Ascending aorta (tissue), 2 donors: Measurements from ENCODE around the gene TIMM17A. TPM values are rescaled to one million over a fixed set of nuclear protein-coding genes. Genes with fewer than 3 reads are reported as not detected.

Experiments used
- DNase-seq, 2 donors: peaks; one replicate each; pipeline ENCODE4 v3.0.0-alpha.2; 2019; ENCODE audit warnings: low spot score in 2 of 2
- H3K27ac ChIP-seq, 2 donors: fragments of 200-600 bp; sonication (generic); one replicate each; pipeline ENCODE4 v1.5.1; 2016 to 2017; ENCODE audit warnings: mild to moderate bottlenecking in 1 of 2
- H3K27me3 ChIP-seq: fragments of 200-600 bp; sonication (generic); one replicate; pipeline ENCODE4 v1.5.1; 2017
- H3K36me3 ChIP-seq, 2 donors: fragments of 200-600 bp; sonication (generic); one replicate each; pipeline ENCODE4 v1.5.1; 2016
- H3K4me1 ChIP-seq, 2 donors: fragments of 200-600 bp; sonication (generic); one replicate each; pipeline ENCODE4 v1.5.1; 2016 to 2017; ENCODE audit warnings: mild to moderate bottlenecking in 1 of 2
- H3K4me3 ChIP-seq, 2 donors: fragments of 200-600 bp; sonication (generic); one replicate each; pipeline ENCODE4 v1.5.1; 2016 to 2017; ENCODE audit warnings: mild to moderate bottlenecking in 1 of 2
- H3K9me3 ChIP-seq, 2 donors: fragments of 200-600 bp; sonication (generic); one replicate each; pipeline ENCODE4 v1.5.1; 2016
- intact Hi-C: fragments of 100-400 bp; cut with DNase I; formaldehyde crosslinking; loops from one replicate; pipeline ENCODE4 v1.15.1; 2023
- total RNA-seq: library from RNA; depleted of rRNA; stranded (reverse); fragments of >200 nt; gene quantifications from one replicate; pipeline ENCODE4 v1.1.0, GENCODE V29; 2016
- TF ChIP-seq, protein P1 (sequence below), 3 experiments: fragments of 200-600 bp in 2 of 3; fragments of 450-650 bp in 1 of 3; sonication (generic) in 2 of 3; IDR thresholded peaks; one replicate each; pipeline ENCODE4 v1.5.1; 2016 to 2019; ENCODE audit warnings: antibody characterized with exemption in 3 of 3, mild to moderate bottlenecking in 1 of 3, moderate library complexity in 1 of 3

Gene TIMM17A
- total RNA-seq, 1 donor from 2014 or later = 7.9 TPM

DNA sequence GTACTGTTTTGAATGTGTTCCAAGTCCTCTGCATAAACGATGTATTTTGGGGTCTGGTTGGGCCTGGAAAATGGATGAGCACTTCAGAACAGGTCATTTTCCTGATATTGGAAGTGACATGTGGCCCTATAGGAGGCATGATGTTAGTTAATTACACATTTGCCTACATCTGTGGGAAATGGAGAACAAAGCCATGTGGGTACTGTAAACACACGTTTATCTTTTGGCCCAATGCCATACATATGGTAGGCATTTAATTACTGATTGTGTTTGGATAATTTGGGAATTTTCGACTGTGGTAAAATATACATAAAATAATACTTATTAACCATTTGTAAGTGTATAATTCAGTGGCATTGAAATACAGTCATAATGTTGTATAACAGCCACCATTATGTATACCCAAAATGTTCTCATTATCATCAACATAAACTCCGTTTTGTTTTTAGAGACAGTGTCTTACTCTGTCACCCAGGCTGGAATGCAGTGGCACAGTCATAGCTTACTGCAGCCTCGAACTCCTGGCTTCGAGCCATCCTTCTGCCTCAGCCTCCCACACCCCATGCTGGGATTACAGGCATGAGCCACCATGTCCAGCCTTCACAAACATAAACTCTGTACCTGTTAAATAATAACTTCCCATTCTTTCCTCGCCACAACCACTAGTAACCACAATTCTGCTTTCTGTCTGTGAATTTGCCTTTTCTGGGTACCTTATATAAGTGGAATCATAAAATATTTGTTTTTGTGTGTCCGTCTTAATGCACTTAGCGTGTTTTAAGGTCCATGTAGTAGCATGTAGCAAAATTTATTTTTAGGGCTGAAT is 15.2 kb downstream of the TIMM17A start:
- no peak for DNase-seq
- H3K9me3 ChIP-seq = no peaks in the 10 kb centered on the region
- peaks cover 0 to 9% of the 10 kb centered on the region in 2 donors for H3K4me1 ChIP-seq
- H3K27me3 ChIP-seq = no peaks in the 10 kb centered on the region
- TF ChIP-seq, protein P1, sequence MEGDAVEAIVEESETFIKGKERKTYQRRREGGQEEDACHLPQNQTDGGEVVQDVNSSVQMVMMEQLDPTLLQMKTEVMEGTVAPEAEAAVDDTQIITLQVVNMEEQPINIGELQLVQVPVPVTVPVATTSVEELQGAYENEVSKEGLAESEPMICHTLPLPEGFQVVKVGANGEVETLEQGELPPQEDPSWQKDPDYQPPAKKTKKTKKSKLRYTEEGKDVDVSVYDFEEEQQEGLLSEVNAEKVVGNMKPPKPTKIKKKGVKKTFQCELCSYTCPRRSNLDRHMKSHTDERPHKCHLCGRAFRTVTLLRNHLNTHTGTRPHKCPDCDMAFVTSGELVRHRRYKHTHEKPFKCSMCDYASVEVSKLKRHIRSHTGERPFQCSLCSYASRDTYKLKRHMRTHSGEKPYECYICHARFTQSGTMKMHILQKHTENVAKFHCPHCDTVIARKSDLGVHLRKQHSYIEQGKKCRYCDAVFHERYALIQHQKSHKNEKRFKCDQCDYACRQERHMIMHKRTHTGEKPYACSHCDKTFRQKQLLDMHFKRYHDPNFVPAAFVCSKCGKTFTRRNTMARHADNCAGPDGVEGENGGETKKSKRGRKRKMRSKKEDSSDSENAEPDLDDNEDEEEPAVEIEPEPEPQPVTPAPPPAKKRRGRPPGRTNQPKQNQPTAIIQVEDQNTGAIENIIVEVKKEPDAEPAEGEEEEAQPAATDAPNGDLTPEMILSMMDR (IDR thresholded peaks at IDR 0.05) = no peak
- H3K27ac ChIP-seq = peak overlapping the region in 1 of 2 donors; percentile 7
- no peak overlapping the region for H3K4me3 ChIP-seq
- H3K36me3 ChIP-seq = peaks cover 19 to 40% of the 10 kb centered on the region in 2 donors
- intact Hi-C loops = loop anchor here (5.0 to 10.0 kb wide), 2 partner anchors 138 to 436 kb away; partner anchors contain the start of gene NAV1

DNA sequence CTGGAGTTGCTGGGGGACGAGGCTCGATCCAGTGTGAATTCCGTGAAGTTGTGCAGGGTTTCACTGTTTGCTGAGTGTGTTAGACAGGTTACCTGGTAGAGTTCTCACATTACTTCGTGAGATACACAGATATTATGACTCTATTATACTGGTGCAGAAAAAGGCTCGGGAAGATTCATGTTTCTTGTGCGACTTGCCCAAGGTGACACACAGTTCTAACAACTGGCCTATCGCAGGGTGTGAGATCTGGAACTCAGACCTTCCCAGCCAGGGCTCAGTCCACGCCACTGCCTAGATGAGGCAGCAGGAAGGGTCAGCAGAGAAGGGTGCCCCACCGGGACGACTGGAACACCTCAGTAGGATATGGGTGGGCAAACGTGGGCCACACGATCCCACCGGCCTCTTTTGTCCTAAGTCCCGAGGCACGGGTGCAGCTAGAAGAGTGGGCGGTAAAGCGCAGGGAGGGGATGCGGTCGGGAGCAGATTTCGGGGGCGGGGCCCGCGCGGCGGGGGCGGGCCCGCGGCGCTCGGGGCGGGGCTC is 26.8 kb downstream of the TIMM17A start:
- DNase-seq = peak in 1 of 2 donors; percentile 89
- intact Hi-C loops = no loop called here
- H3K27ac ChIP-seq = peak overlapping the region; percentile 70 to 80
- peak overlapping the region; percentile 73 to 79 for H3K4me3 ChIP-seq
- TF ChIP-seq, protein P1 (IDR thresholded peaks at IDR 0.05) = no peak
- no peaks in the 10 kb centered on the region for H3K36me3 ChIP-seq
- H3K4me1 ChIP-seq = peaks cover 0 to 10% of the 10 kb centered on the region in 2 donors
- no peaks in the 10 kb centered on the region for H3K9me3 ChIP-seq
- H3K27me3 ChIP-seq = no peaks in the 10 kb centered on the region

DNA sequence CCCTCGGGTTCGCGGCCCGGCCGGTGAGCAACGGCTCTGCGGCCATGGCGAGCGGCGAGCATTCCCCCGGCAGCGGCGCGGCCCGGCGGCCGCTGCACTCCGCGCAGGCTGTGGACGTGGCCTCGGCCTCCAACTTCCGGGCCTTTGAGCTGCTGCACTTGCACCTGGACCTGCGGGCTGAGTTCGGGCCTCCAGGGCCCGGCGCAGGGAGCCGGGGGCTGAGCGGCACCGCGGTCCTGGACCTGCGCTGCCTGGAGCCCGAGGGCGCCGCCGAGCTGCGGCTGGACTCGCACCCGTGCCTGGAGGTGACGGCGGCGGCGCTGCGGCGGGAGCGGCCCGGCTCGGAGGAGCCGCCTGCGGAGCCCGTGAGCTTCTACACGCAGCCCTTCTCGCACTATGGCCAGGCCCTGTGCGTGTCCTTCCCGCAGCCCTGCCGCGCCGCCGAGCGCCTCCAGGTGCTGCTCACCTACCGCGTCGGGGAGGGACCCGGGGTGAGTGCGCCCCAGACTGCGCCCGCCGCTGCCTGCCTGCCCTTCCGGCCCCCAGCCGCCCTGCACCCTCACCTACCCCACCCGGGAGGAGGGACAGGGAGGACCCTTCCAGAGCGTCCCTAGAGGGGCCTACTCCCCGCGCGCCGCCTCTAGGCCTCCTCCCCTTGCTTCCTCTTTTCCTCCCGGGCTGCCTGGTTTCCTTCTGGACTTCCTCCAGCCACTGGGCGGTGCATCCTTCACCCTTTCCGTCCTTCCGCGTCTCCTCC is 27.5 kb downstream of the TIMM17A start, which contains the start of gene RNPEP:
Gene RNPEP, plus strand, starts transcription at position 26 of the 757 bp plus-strand sequence. Its CDS starts 19 bp downstream, at position 45.
- TF ChIP-seq, protein P1 (IDR thresholded peaks at IDR 0.05) = peak in 1 of 3 experiments; percentile 15

DNA sequence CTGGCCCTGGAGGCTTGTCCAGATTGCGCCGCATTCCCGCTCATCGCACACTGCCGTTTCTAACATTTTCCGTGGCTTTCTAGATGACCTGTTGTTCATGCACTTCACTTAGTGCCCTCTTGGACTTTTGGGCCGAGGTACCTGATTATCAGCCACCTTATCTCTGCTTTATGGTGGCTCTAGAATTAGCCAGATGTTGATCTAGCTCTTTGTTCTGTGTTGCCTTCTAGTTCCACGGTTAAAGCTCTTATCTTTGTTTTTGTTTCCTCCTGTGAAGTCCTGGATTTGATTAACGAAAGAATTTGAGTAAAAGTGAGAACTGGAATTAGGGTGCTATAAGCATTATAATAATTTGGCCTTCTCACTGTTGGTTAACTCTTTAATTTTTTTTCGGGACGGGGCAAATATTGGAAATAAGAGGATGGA is 28.1 kb downstream of the TIMM17A start:
- no peaks in the 10 kb centered on the region for H3K27me3 ChIP-seq
- TF ChIP-seq, protein P1 (IDR thresholded peaks at IDR 0.05) = no peak
- H3K9me3 ChIP-seq = no peaks in the 10 kb centered on the region
- intact Hi-C loops = no loop called here
- no peaks in the 10 kb centered on the region for H3K36me3 ChIP-seq
- peaks cover 0 to 10% of the 10 kb centered on the region in 2 donors for H3K4me1 ChIP-seq
- DNase-seq = no peak
- peak overlapping the region; percentile 80 to 83 for H3K27ac ChIP-seq
- H3K4me3 ChIP-seq = peak overlapping the region; percentile 73 to 79

More for the DNA sequence above, 27.5 kb downstream of the TIMM17A start, which contains the start of gene RNPEP:
- Histone ChIP-seq H3K36me3 (no peaks in the 10 kb centered on the region), H3K27me3 (no peaks in the 10 kb centered on the region), H3K4me1 (peaks cover 0 to 10% of the 10 kb centered on the region in 2 donors), H3K4me3 (peak within 1 kb of the TSS; percentile 73 to 79), H3K9me3 (no peaks in the 10 kb centered on the region), H3K27ac (peak within 1 kb of the TSS; percentile 80 to 83)
- intact Hi-C loops = no loop called here
- DNase-seq = peak; percentile 18 to 84

DNA sequence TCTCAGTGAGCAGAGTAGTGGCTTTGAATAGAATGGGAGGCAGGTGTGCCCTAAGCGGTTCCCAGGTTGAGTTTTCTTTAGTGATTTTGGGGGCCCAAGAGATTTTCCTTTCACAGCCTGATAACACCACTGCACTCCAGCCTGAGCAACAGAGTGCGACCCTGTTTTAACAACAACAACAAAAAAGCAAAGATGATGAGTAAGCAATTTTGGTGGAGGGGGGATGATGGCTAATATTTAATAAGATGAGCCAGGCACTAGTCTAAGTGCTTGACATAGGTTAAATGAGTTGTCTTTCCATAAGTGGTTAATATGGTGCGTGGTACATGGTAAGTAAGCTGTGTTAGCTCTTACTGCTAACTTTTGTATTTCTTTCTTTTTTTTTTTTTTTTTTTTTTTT is 29.1 kb downstream of the TIMM17A start:
- no peak overlapping the region for H3K27ac ChIP-seq
- H3K4me1 ChIP-seq = peaks cover 0 to 10% of the 10 kb centered on the region in 2 donors
- DNase-seq = no peak
- TF ChIP-seq, protein P1 (IDR thresholded peaks at IDR 0.05) = no peak
- intact Hi-C loops = no loop called here
- no peaks in the 10 kb centered on the region for H3K9me3 ChIP-seq
- H3K4me3 ChIP-seq = no peak overlapping the region
- H3K36me3 ChIP-seq = peaks cover 4 to 6% of the 10 kb centered on the region in 2 donors
- no peaks in the 10 kb centered on the region for H3K27me3 ChIP-seq
